Neural crest cell (in vitro differentiated cells): ENCODE results near the gene RNU5B-1. TPM values are rescaled to one million over a fixed set of nuclear protein-coding genes. Genes with fewer than 3 reads are reported as not detected.

Source experiments
- DNase-seq: peaks from one replicate; pipeline ENCODE4 v3.0.0; 2021; ENCODE audit warnings: low read depth, mixed read lengths, low spot score
- H3K27ac Mint-ChIP-seq: one replicate; pipeline ENCODE4 v1.8.0; 2021; ENCODE audit warnings: mild to moderate bottlenecking, mixed read lengths; ENCODE audit not compliant: unreplicated experiment
- H3K27me3 Mint-ChIP-seq: 2 replicates; pipeline ENCODE4 v1.8.0; 2021; ENCODE audit warnings: low read depth, mild to moderate bottlenecking, mixed read lengths
- H3K36me3 Mint-ChIP-seq: 2 replicates; pipeline ENCODE4 v1.8.0; 2021; ENCODE audit warnings: low read depth, mild to moderate bottlenecking, mixed read lengths
- H3K4me1 Mint-ChIP-seq: 2 replicates; pipeline ENCODE4 v1.8.0; 2021; ENCODE audit warnings: mixed read lengths
- H3K4me3 Mint-ChIP-seq: one replicate; pipeline ENCODE4 v1.8.0; 2021; ENCODE audit warnings: mild to moderate bottlenecking, mixed read lengths
- H3K9me3 Mint-ChIP-seq: 2 replicates; pipeline ENCODE4 v1.8.0; 2021; ENCODE audit warnings: mixed read lengths
- CTCF ChIP-seq: fragments of 200-600 bp; sonication (generic); conservative IDR thresholded peaks from 2 replicates; pipeline ENCODE4 v1.5.0; 2021; ENCODE audit warnings: antibody characterized with exemption, mild to moderate bottlenecking
- total RNA-seq: library from RNA; stranded (reverse); gene quantifications from 2 replicates; pipeline ENCODE4 v1.2.1, GENCODE V29; 2021

The RNU5B-1 gene
- total RNA-seq, 1 donor from 2014 or later = 17.2 TPM

GRCh38 chr15:65290228-65290627 is 14.2 kb upstream of the RNU5B-1 start:
- Mint-ChIP-seq H3K36me3 (no peaks in the 10 kb centered on the region), H3K4me1 (peaks cover 25% of the 10 kb centered on the region), H3K27ac (no peak overlapping the region), H3K4me3 (no peak overlapping the region), H3K27me3 (no peaks in the 10 kb centered on the region), H3K9me3 (no peaks in the 10 kb centered on the region)
- no peak for DNase-seq
- TF ChIP-seq CTCF = no peak

DNA sequence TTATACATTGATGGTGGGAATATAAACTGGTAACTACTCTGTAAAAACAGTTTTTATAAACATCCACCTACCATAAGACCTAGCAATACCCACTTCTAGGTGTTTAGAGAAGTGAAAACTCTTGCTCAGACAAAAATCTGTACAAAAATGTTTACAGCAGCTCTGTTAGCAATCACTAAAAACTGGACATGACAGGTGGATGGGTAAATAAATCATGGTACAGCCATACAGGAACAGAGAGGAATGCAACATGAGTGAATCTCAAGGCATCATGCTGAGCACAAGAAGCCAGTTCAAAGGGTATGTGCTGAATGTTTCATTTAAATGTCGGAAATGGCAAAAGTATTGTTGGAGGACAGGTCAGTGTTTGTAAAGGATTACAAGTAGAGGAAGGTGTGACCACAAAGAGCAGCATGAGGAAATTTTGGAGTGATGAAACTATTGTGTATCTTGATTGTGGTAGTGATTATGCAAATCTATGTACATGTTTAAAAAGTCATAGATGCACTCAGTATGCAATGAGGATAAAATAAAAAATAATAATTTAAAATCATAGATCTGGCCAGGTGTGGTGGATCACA is 11.4 kb upstream of the RNU5B-1 start:
- Mint-ChIP-seq H3K9me3 (no peaks in the 10 kb centered on the region), H3K4me1 (peaks cover 21% of the 10 kb centered on the region), H3K4me3 (no peak overlapping the region), H3K27ac (no peak overlapping the region), H3K36me3 (no peaks in the 10 kb centered on the region), H3K27me3 (peaks cover 10% of the 10 kb centered on the region)
- no peak for TF ChIP-seq CTCF
- DNase-seq = no peak

DNA sequence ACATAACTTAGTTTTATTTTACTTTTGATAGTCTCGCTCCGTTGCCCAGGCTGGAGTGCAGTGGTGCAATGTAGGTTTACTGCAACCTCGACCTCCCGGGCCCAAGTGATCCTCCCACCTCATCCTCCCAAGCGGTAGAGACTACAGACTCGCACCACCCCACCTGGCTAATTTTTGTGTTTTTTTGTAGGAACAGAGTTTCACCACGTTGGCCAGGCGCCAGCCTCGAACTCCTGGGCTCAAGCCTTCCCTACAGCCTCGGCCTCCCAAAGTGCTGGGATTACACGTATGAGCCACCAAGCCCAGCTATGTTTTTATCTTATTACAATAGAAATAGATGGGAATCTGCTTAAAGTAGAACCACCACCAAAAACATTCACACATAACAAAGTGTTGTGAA is 5.7 kb upstream of the RNU5B-1 start:
- Mint-ChIP-seq H3K27me3 (peaks cover 12% of the 10 kb centered on the region), H3K4me3 (no peak overlapping the region), H3K27ac (no peak overlapping the region), H3K4me1 (peaks cover 22% of the 10 kb centered on the region), H3K36me3 (no peaks in the 10 kb centered on the region), H3K9me3 (no peaks in the 10 kb centered on the region)
- DNase-seq = no peak
- TF ChIP-seq CTCF = no peak

GRCh38 chr15:65300924-65301441 is 3.5 kb upstream of the RNU5B-1 start:
- H3K4me3 Mint-ChIP-seq = no peak overlapping the region
- H3K4me1 Mint-ChIP-seq = peaks cover 31% of the 10 kb centered on the region
- no peak for DNase-seq

DNA sequence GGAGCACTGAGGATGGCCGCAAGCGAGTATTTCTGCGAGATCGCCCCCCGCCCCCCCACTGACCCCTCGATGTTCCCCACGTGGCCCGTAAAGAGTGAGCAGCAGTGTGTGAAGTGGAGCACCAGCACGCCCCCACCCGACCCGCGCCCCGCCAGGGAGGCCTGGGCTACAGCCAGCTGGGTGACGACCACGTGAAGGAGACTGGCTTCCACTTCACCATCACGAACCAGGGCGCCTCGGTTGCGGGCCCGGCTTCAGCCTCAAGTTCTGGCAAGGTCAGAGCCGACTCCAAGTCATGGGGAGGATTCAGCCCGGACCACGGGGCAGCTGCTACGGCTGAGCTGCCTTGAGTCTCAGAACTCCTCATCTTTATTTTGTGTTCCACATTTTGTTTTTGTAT is 2.4 kb upstream of the RNU5B-1 start:
- Mint-ChIP-seq H3K36me3 (no peaks in the 10 kb centered on the region), H3K4me3 (peak overlapping the region; percentile 49), H3K27ac (no peak overlapping the region), H3K27me3 (peaks cover 17% of the 10 kb centered on the region), H3K4me1 (peaks cover 34% of the 10 kb centered on the region), H3K9me3 (no peaks in the 10 kb centered on the region)
- TF ChIP-seq CTCF = no peak
- no peak for DNase-seq

More at GRCh38 chr15:65300924-65301441, 3.5 kb upstream of the RNU5B-1 start:
- H3K27ac Mint-ChIP-seq = no peak overlapping the region
- H3K36me3 Mint-ChIP-seq = no peaks in the 10 kb centered on the region
- TF ChIP-seq CTCF = no peak
- no peaks in the 10 kb centered on the region for H3K9me3 Mint-ChIP-seq
- H3K27me3 Mint-ChIP-seq = peaks cover 21% of the 10 kb centered on the region
